Neural cell (in vitro differentiated cells): Measurements from ENCODE around the gene NDUFC1.

Source experiments
- EP300 ChIP-seq: fragments of 450-650 bp; conservative IDR thresholded peaks from 2 replicates; pipeline ENCODE4 v1.6.1; 2014; ENCODE audit warnings: antibody characterized with exemption, mild to moderate bottlenecking, moderate library complexity; ENCODE audit not compliant: poor library complexity, severe bottlenecking
- POLR2AphosphoS5 ChIP-seq: IDR thresholded peaks from 2 replicates; pipeline ENCODE4 v1.6.1; 2012
- TF ChIP-seq, protein P1 (sequence below): fragments of 450-650 bp; IDR thresholded peaks from 2 replicates; pipeline ENCODE4 v1.5.1; 2014; ENCODE audit warnings: antibody characterized with exemption, mild to moderate bottlenecking, moderate library complexity; ENCODE audit not compliant: poor library complexity, severe bottlenecking

DNA sequence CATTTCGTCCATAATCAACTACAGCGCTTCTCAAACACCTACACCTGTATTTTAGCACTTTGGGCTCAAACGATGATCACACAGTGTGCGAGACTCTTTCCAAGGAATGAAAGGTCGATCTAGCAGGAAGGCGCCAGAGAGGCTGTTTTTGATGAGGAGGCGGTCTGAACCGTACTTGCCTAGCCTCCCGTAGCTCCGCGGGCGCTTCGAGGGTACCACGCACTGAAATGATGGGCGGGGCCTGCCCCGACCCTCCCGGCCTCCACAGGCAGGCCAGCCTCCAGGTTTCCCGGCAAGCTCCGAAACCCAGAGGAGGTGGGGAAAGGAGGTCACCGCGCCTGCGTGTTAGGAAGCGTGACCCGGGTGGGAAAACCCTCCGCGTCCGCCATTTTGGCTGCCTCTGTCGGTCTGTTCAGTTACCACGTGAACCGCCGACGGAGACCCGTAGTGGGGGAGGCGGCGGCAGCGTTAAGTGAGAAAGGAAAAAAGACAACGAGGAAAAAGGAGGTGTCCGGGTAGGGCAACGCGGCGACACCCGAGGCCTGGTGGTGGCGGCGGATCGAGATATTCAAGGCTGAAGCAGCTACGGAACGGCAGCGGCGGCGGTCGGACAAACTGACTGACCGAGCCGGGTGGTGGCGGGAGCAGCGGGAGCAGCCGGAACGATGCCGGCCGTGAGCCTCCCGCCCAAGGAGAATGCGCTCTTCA lies 1.0 kb downstream of the NDUFC1 start, which contains the start of gene NAA15:
- TF ChIP-seq EP300 (peak; percentile 63), POLR2AphosphoS5 (peak; percentile 81)
- TF ChIP-seq, protein P1, sequence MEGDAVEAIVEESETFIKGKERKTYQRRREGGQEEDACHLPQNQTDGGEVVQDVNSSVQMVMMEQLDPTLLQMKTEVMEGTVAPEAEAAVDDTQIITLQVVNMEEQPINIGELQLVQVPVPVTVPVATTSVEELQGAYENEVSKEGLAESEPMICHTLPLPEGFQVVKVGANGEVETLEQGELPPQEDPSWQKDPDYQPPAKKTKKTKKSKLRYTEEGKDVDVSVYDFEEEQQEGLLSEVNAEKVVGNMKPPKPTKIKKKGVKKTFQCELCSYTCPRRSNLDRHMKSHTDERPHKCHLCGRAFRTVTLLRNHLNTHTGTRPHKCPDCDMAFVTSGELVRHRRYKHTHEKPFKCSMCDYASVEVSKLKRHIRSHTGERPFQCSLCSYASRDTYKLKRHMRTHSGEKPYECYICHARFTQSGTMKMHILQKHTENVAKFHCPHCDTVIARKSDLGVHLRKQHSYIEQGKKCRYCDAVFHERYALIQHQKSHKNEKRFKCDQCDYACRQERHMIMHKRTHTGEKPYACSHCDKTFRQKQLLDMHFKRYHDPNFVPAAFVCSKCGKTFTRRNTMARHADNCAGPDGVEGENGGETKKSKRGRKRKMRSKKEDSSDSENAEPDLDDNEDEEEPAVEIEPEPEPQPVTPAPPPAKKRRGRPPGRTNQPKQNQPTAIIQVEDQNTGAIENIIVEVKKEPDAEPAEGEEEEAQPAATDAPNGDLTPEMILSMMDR: no peak
